Measurements from ENCODE around the gene CRIP2.

CRIP2 gene

GRCh38 chr14:105474483-105475268, at the start of gene CRIP2:
CRIP2 (plus strand) TSS chr14:105474821; CDS start chr14:105474863, 42 bp downstream.
- no peak for DNase-seq (ENCODE audit: extremely low read depth in 1 of 2, low read depth in 1 of 2)

GRCh38 chr14:105424861-105425260, 49.8 kb upstream of the CRIP2 start:
- no peak for DNase-seq (ENCODE audit: extremely low read depth in 1 of 2, low read depth in 1 of 2)

GRCh38 chr14:105425823-105426247, 48.8 kb upstream of the CRIP2 start:
- no peak for DNase-seq (ENCODE audit: extremely low read depth in 1 of 2, low read depth in 1 of 2)

GRCh38 chr14:105426416-105427130, 48.0 kb upstream of the CRIP2 start:
- DNase-seq (ENCODE audit: extremely low read depth in 1 of 2, low read depth in 1 of 2) = no peak

GRCh38 chr14:105427412-105427811, 47.2 kb upstream of the CRIP2 start:
- DNase-seq (ENCODE audit: extremely low read depth in 1 of 2, low read depth in 1 of 2) = no peak

- DNase-seq (ENCODE audit: extremely low read depth in 1 of 2, low read depth in 1 of 2) = no peak
These were observed 46.6 kb upstream of the CRIP2 start for GRCh38 chr14:105427936-105428485.

GRCh38 chr14:105430042-105430441, 44.6 kb upstream of the CRIP2 start:
- DNase-seq (ENCODE audit: extremely low read depth in 1 of 2, low read depth in 1 of 2) = no peak

GRCh38 chr14:105430565-105430964, 44.1 kb upstream of the CRIP2 start:
- DNase-seq (ENCODE audit: extremely low read depth in 1 of 2, low read depth in 1 of 2) = no peak

- no peak for DNase-seq (ENCODE audit: extremely low read depth in 1 of 2, low read depth in 1 of 2)
These were observed 43.4 kb upstream of the CRIP2 start for GRCh38 chr14:105431256-105431655.

- DNase-seq (ENCODE audit: extremely low read depth in 1 of 2, low read depth in 1 of 2) = no peak
These were observed 42.0 kb upstream of the CRIP2 start for GRCh38 chr14:105432657-105433056.

- no peak for DNase-seq (ENCODE audit: extremely low read depth in 1 of 2, low read depth in 1 of 2)
These were observed 41.4 kb upstream of the CRIP2 start for GRCh38 chr14:105433161-105433605.

GRCh38 chr14:105436402-105436801, 38.2 kb upstream of the CRIP2 start:
- DNase-seq (ENCODE audit: extremely low read depth in 1 of 2, low read depth in 1 of 2) = no peak

GRCh38 chr14:105436891-105437722, 37.5 kb upstream of the CRIP2 start:
- no peak for DNase-seq (ENCODE audit: extremely low read depth in 1 of 2, low read depth in 1 of 2)

GRCh38 chr14:105437723-105438500, 36.7 kb upstream of the CRIP2 start:
- DNase-seq (ENCODE audit: extremely low read depth in 1 of 2, low read depth in 1 of 2) = no peak

- no peak for DNase-seq (ENCODE audit: extremely low read depth in 1 of 2, low read depth in 1 of 2)
These were observed 35.4 kb upstream of the CRIP2 start for GRCh38 chr14:105439179-105439578.

GRCh38 chr14:105439710-105440553, 34.7 kb upstream of the CRIP2 start:
- DNase-seq (ENCODE audit: extremely low read depth in 1 of 2, low read depth in 1 of 2) = no peak

- DNase-seq (ENCODE audit: extremely low read depth in 1 of 2, low read depth in 1 of 2) = no peak
These were observed 34.1 kb upstream of the CRIP2 start for GRCh38 chr14:105440554-105440900.

- no peak for DNase-seq (ENCODE audit: extremely low read depth in 1 of 2, low read depth in 1 of 2)
These were observed 33.6 kb upstream of the CRIP2 start for GRCh38 chr14:105440992-105441391.

GRCh38 chr14:105442125-105442524, 32.5 kb upstream of the CRIP2 start:
- DNase-seq (ENCODE audit: extremely low read depth in 1 of 2, low read depth in 1 of 2) = no peak
